Naive B cell (primary cell): ENCODE data around the gene REEP1. TPM values are rescaled to one million over a fixed set of nuclear protein-coding genes. Genes with fewer than 3 reads are reported as not detected.
A peak's percentile ranks its signal among the peaks of the same experiment; 100 is the strongest.

ENCODE experiments used
- ATAC-seq, 2 donors: fragments of 150-1000 bp; cut with Tn5 transposase; 2 replicates each; pipeline ENCODE4 v1.10.0; 2021; ENCODE audit warnings: low read depth in 2 of 2, mild to moderate bottlenecking in 2 of 2, moderate library complexity in 2 of 2
- DNase-seq: peaks from one replicate; pipeline ENCODE4 v3.0.0; 2022
- H3K27ac Mint-ChIP-seq, 6 donors: one replicate each; pipeline ENCODE4 v1.8.0; 2020 to 2022; ENCODE audit warnings: mild to moderate bottlenecking in 6 of 6, mixed read lengths in 6 of 6, moderate library complexity in 5 of 6, inconsistent platforms in 2 of 6
- H3K27me3 Mint-ChIP-seq, 3 donors: one replicate each; pipeline ENCODE4 v1.8.0; 2021 to 2022; ENCODE audit warnings: mixed read lengths in 3 of 3, mild to moderate bottlenecking in 1 of 3
- H3K36me3 Mint-ChIP-seq, 2 donors: one replicate each; pipeline ENCODE4 v1.8.0; 2020 to 2022; ENCODE audit warnings: mixed read lengths in 2 of 2, inconsistent platforms in 1 of 2, mild to moderate bottlenecking in 1 of 2
- H3K4me1 Mint-ChIP-seq, 3 donors: one replicate each; pipeline ENCODE4 v1.8.0; 2020 to 2022; ENCODE audit warnings: mixed read lengths in 3 of 3, inconsistent platforms in 1 of 3, mild to moderate bottlenecking in 1 of 3, moderate library complexity in 1 of 3
- H3K4me3 Mint-ChIP-seq, 8 donors: one replicate each; pipeline ENCODE4 v1.8.0; 2020 to 2022; ENCODE audit warnings: mild to moderate bottlenecking in 8 of 8, mixed read lengths in 8 of 8, moderate library complexity in 8 of 8, inconsistent platforms in 2 of 8
- H3K9me3 Mint-ChIP-seq, 7 donors: one replicate each; pipeline ENCODE4 v1.8.0; 2020 to 2022; ENCODE audit warnings: mixed read lengths in 7 of 7, mild to moderate bottlenecking in 5 of 7, inconsistent platforms in 2 of 7, moderate library complexity in 1 of 7
- polyA plus RNA-seq, 6 donors: library from polyadenylated mRNA; unstranded; fragments of 300-500 nt; fragmentation: Illumina TruSeq; gene quantifications; one replicate each; pipeline ENCODE4 v1.2.3, GENCODE V29; 2021; ENCODE audit warnings: low read depth in 6 of 6

REEP1 gene
- polyA plus RNA-seq, 6 donors from 2014 or later, result 0.11 TPM; not detected in 5

- H3K36me3 Mint-ChIP-seq, result no peaks in the 10 kb centered on the region
- ATAC-seq (no peak), DNase-seq (no peak)
- no peaks in the 10 kb centered on the region for H3K4me1 Mint-ChIP-seq
- peaks cover 6 to 26% (median 9%) of the 10 kb centered on the region in 3 donors for H3K27me3 Mint-ChIP-seq
- H3K4me3 Mint-ChIP-seq, result no peak overlapping the region
- no peak overlapping the region for H3K27ac Mint-ChIP-seq
- no peaks in the 10 kb centered on the region for H3K9me3 Mint-ChIP-seq
These were observed 25.5 kb downstream of the REEP1 start for GRCh38 chr2:86311879-86312278.

DNA sequence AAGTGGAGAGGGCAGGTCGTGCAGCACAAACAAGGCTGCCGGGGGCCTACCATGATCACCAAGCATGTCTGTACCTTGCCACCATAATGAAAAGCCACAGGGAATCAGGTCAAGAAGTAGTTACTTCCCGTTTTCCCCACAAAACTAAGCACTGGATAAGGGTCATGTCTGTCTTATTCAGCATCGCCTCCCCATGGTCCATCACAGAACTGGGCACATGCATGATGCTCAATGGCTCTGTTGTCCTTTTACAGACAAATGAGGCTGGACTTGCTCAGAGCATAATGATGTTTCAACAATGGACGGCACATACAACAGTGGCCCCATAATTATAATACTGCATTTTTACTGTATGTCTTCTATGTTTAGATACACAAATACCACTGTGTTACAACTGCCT lies 27.5 kb downstream of the REEP1 start:
- H3K4me1 Mint-ChIP-seq, result no peaks in the 10 kb centered on the region
- no peak for DNase-seq
- peak overlapping the region in 1 of 6 donors; percentile 2 for H3K27ac Mint-ChIP-seq
- H3K27me3 Mint-ChIP-seq, result peaks cover 9 to 31% (median 24%) of the 10 kb centered on the region in 3 donors
- H3K36me3 Mint-ChIP-seq, result no peaks in the 10 kb centered on the region
- ATAC-seq, result no peak
- no peaks in the 10 kb centered on the region for H3K9me3 Mint-ChIP-seq
- no peak overlapping the region for H3K4me3 Mint-ChIP-seq

GRCh38 chr2:86308984-86309695 lies 28.3 kb downstream of the REEP1 start:
- H3K27me3 Mint-ChIP-seq, result peaks cover 13 to 33% (median 31%) of the 10 kb centered on the region in 3 donors
- no peak for DNase-seq
- H3K4me1 Mint-ChIP-seq, result no peaks in the 10 kb centered on the region
- H3K27ac Mint-ChIP-seq, result peak overlapping the region in 1 of 6 donors; percentile 7
- peak overlapping the region in 1 of 8 donors; percentile 50 for H3K4me3 Mint-ChIP-seq
- no peaks in the 10 kb centered on the region for H3K9me3 Mint-ChIP-seq
- no peak for ATAC-seq
- H3K36me3 Mint-ChIP-seq, result no peaks in the 10 kb centered on the region

GRCh38 chr2:86308356-86308755 lies 29.1 kb downstream of the REEP1 start:
- ATAC-seq (no peak), DNase-seq (no peak)
- peak overlapping the region in 1 of 6 donors; percentile 48 for H3K27ac Mint-ChIP-seq
- H3K27me3 Mint-ChIP-seq, result peaks cover 13 to 39% (median 37%) of the 10 kb centered on the region in 3 donors
- H3K36me3 Mint-ChIP-seq, result no peaks in the 10 kb centered on the region
- H3K4me3 Mint-ChIP-seq, result no peak overlapping the region
- no peaks in the 10 kb centered on the region for H3K4me1 Mint-ChIP-seq
- H3K9me3 Mint-ChIP-seq, result no peaks in the 10 kb centered on the region

GRCh38 chr2:86307431-86307830 lies 30.0 kb downstream of the REEP1 start:
- Mint-ChIP-seq H3K4me3 (no peak overlapping the region), H3K36me3 (no peaks in the 10 kb centered on the region), H3K27me3 (peaks cover 18 to 40% (median 35%) of the 10 kb centered on the region in 3 donors), H3K27ac (no peak overlapping the region), H3K4me1 (no peaks in the 10 kb centered on the region), H3K9me3 (no peaks in the 10 kb centered on the region)
- DNase-seq (no peak), ATAC-seq (no peak)

- H3K27me3 Mint-ChIP-seq, result peaks cover 27 to 39% (median 35%) of the 10 kb centered on the region in 3 donors
These were observed 31.5 kb downstream of the REEP1 start for GRCh38 chr2:86305915-86306254.

DNA sequence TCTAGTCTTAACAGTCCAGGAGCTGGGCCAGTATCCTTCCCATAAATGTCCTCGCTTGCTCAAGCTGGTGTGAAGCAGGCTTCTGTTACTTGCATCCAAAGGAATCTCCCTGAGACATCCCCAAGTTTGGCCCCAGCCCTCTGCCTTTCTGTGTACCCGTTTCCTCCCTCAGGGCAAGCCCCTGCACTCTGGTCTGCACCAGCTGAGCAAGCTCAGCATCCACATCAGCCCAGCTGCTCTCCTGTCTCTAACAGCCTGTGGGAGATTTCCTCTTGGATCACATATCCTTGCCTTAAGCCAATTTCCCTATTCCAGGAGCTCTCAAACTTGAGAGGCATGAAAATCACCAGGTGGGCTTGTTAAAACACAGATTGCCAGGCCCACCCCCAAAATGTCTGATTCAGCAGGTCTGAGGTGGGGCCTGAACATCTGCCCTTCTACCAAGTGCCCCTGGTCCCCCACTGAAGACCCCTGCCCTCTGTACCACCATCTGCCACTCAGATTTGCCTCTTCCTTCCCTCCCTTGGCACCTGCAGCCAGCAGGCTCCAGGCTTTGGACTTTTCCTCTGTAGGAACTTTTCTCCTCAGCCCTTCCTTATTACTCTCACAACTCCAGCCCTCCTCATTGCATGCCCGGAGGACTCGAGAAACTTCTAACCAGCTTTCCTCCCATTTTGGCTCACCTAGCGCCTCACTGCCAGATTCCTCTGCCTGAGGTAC lies 32.1 kb downstream of the REEP1 start:
- peak overlapping the region in 2 of 6 donors; percentile 8 to 81 for H3K27ac Mint-ChIP-seq

More at GRCh38 chr2:86305915-86306254, 31.5 kb downstream of the REEP1 start:
- Mint-ChIP-seq H3K4me1 (no peaks in the 10 kb centered on the region), H3K4me3 (no peak overlapping the region), H3K9me3 (no peaks in the 10 kb centered on the region), H3K27ac (peak overlapping the region in 2 of 6 donors; percentile 26 to 81), H3K36me3 (no peaks in the 10 kb centered on the region)
- ATAC-seq, result no peak
- no peak for DNase-seq

DNA sequence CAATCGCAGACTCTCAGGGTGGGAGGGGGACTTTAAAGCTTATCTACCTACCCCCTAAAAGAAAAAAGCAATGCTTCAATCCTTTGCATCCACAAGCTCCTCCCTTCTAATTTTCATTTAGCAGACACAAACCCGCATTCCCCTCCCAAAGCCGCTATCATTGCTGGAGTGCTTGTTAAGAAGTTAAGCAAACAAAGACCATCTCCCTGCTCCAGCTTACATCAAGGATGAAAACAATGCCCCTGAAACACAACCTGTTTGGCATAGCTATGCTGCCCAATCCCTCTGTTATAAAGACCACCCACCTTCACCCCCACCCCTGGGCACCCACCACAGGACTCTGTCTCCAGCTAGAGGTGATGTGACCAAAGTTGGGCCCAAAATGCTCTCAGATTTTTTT lies 33.0 kb downstream of the REEP1 start:
- H3K27me3 Mint-ChIP-seq, result peaks cover 33 to 50% (median 41%) of the 10 kb centered on the region in 3 donors
- no peaks in the 10 kb centered on the region for H3K4me1 Mint-ChIP-seq
- no peaks in the 10 kb centered on the region for H3K9me3 Mint-ChIP-seq
- H3K4me3 Mint-ChIP-seq, result no peak overlapping the region
- no peak overlapping the region for H3K27ac Mint-ChIP-seq
- H3K36me3 Mint-ChIP-seq, result no peaks in the 10 kb centered on the region
- no peak for ATAC-seq
- no peak for DNase-seq

More for the DNA sequence above, 32.1 kb downstream of the REEP1 start:
- H3K36me3 Mint-ChIP-seq, result no peaks in the 10 kb centered on the region
- no peaks in the 10 kb centered on the region for H3K9me3 Mint-ChIP-seq
- H3K27me3 Mint-ChIP-seq, result peaks cover 27 to 43% (median 35%) of the 10 kb centered on the region in 3 donors
- ATAC-seq (no peak), DNase-seq (no peak)
- H3K4me1 Mint-ChIP-seq, result no peaks in the 10 kb centered on the region
- no peak overlapping the region for H3K4me3 Mint-ChIP-seq

DNA sequence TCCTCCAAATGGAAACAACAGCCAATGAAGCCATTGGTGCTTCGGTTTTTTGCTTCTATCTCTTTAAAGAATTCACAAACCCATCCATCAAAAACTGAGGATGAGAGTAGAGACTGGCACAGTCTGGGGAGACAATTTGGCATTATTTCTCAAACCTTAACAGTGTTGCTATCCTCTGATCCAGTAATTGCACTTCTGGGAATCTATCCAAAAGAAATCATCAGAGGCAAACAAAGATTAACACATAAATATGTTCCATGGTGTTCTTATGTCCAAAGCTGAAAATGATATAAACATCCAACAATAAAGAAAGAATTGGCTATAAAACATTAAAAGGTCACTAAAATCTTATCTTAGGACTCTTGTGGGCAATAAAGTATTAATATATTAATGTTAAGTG lies 35.1 kb downstream of the REEP1 start:
- no peak for ATAC-seq
- no peaks in the 10 kb centered on the region for H3K4me1 Mint-ChIP-seq
- H3K4me3 Mint-ChIP-seq, result no peak overlapping the region
- peaks cover 47 to 65% (median 49%) of the 10 kb centered on the region in 3 donors for H3K27me3 Mint-ChIP-seq
- no peaks in the 10 kb centered on the region for H3K9me3 Mint-ChIP-seq
- no peak overlapping the region for H3K27ac Mint-ChIP-seq
- no peaks in the 10 kb centered on the region for H3K36me3 Mint-ChIP-seq
- no peak for DNase-seq

- no peak for ATAC-seq
- Mint-ChIP-seq H3K36me3 (no peaks in the 10 kb centered on the region), H3K27ac (no peak overlapping the region), H3K4me3 (no peak overlapping the region), H3K4me1 (no peaks in the 10 kb centered on the region), H3K27me3 (peaks cover 48 to 70% (median 54%) of the 10 kb centered on the region in 3 donors), H3K9me3 (no peaks in the 10 kb centered on the region)
- DNase-seq, result no peak
These were observed 35.7 kb downstream of the REEP1 start for GRCh38 chr2:86301711-86302202.

DNA sequence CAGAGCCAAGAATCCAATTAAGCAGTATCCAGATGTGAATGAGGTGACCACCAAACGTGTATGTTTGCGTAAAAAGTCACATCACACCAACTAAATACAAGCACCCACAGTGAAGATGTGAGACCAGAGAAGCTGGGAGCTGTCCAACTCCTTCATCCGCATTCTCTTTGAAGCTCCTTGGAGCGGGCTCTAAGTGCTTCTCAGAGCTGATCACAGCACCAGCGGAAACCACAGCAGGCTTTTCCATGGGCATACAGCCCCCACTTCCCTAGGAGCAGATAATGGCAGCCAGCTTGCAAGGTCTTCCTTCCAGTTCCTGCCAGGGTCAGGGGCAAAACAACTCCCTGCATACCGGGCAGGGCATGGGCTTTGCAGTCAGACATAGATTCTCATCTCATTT lies 36.4 kb downstream of the REEP1 start:
- no peaks in the 10 kb centered on the region for H3K9me3 Mint-ChIP-seq
- no peak for DNase-seq
- H3K4me1 Mint-ChIP-seq, result no peaks in the 10 kb centered on the region
- H3K27me3 Mint-ChIP-seq, result peaks cover 48 to 66% (median 50%) of the 10 kb centered on the region in 3 donors
- H3K4me3 Mint-ChIP-seq, result no peak overlapping the region
- no peak overlapping the region for H3K27ac Mint-ChIP-seq
- H3K36me3 Mint-ChIP-seq, result no peaks in the 10 kb centered on the region
- no peak for ATAC-seq

DNA sequence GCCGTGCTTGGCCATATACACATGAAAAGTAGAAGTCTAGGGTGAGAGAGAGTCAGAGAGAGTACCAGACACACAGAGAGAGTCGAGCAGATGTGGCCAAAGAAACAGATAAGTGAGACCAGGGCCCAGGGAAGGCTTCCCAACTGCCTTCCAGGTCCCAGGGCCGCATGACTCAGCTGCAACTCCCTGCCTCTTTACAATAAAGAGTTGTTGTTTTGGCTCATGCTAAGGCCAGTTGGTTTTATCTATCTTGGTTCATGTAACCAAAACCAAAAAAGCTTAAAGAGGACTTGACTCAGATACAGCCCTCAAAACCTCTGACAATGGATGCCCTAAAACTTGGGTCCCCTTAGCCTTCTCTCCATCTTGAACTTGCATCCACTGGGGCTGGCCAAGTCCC lies 36.9 kb downstream of the REEP1 start:
- Mint-ChIP-seq H3K4me1 (no peaks in the 10 kb centered on the region), H3K27ac (peak overlapping the region in 1 of 6 donors; percentile 54), H3K4me3 (no peak overlapping the region), H3K36me3 (no peaks in the 10 kb centered on the region), H3K27me3 (peaks cover 45 to 61% (median 45%) of the 10 kb centered on the region in 3 donors), H3K9me3 (no peaks in the 10 kb centered on the region)
- ATAC-seq, result no peak
- DNase-seq, result no peak

GRCh38 chr2:86298411-86299390 lies 38.7 kb downstream of the REEP1 start:
- peaks cover 34 to 48% (median 41%) of the 10 kb centered on the region in 3 donors for H3K27me3 Mint-ChIP-seq
- no peak overlapping the region for H3K4me3 Mint-ChIP-seq
- H3K36me3 Mint-ChIP-seq, result no peaks in the 10 kb centered on the region
- no peak for DNase-seq
- ATAC-seq, result no peak
- no peaks in the 10 kb centered on the region for H3K9me3 Mint-ChIP-seq
- H3K27ac Mint-ChIP-seq, result no peak overlapping the region
- H3K4me1 Mint-ChIP-seq, result no peaks in the 10 kb centered on the region
